Vagina (tissue), 2 donors: ENCODE results near the gene TTC34. TPM values are rescaled to one million over a fixed set of nuclear protein-coding genes. Genes with fewer than 3 reads are reported as not detected.

Experiments
- DNase-seq, 2 donors: peaks; one replicate each; pipeline ENCODE4 v3.0.0-alpha.2; 2017; ENCODE audit errors: extremely low spot score in 2 of 2
- H3K27ac ChIP-seq: fragments of 200-600 bp; sonication (generic); one replicate; pipeline ENCODE4 v1.5.1; 2019
- H3K27me3 ChIP-seq: fragments of 200-600 bp; sonication (generic); one replicate; pipeline ENCODE4 v1.5.1; 2019
- H3K36me3 ChIP-seq, 2 donors: fragments of 200-600 bp; sonication (generic); one replicate each; pipeline ENCODE4 v1.5.1; 2017 to 2019
- H3K4me1 ChIP-seq: fragments of 200-600 bp; sonication (generic); one replicate; pipeline ENCODE4 v1.5.1; 2019
- H3K4me3 ChIP-seq, 2 donors: fragments of 200-600 bp; sonication (generic); 1 replicate in 1 of 2; 2 replicates in 1 of 2; pipeline ENCODE4 v1.5.1; 2016 to 2019
- H3K9me3 ChIP-seq: fragments of 200-600 bp; sonication (generic); one replicate; pipeline ENCODE4 v1.5.1; 2019
- CTCF ChIP-seq, 3 experiments: fragments of 450-650 bp in 2 of 3; fragments of 200-600 bp in 1 of 3; sonication (generic) in 1 of 3; IDR thresholded peaks; one replicate each; pipeline ENCODE4 v1.5.1; 2017 to 2019; ENCODE audit warnings: antibody characterized with exemption in 3 of 3, mild to moderate bottlenecking in 2 of 3, moderate library complexity in 2 of 3
- POLR2A ChIP-seq, 2 donors: fragments of 450-650 bp; IDR thresholded peaks; one replicate each; pipeline ENCODE4 v1.6.1; 2017; ENCODE audit warnings: antibody characterized with exemption in 2 of 2, mild to moderate bottlenecking in 2 of 2, moderate library complexity in 2 of 2
- POLR2AphosphoS5 ChIP-seq, 2 donors: sonication (generic); formaldehyde crosslinking; IDR thresholded peaks; one replicate each; pipeline ENCODE4 v1.9.0; 2017; ENCODE audit warnings: antibody characterized with exemption in 2 of 2, mild to moderate bottlenecking in 2 of 2, low read depth in 1 of 2; ENCODE audit not compliant: insufficient read depth in 1 of 2
- intact Hi-C: fragments of 100-400 bp; cut with DNase I; formaldehyde crosslinking; loops from one replicate; pipeline ENCODE4 v1.15.1; 2023
- total RNA-seq: library from RNA; depleted of rRNA; stranded (reverse); fragments of >200 nt; gene quantifications from one replicate; pipeline ENCODE4 v1.2.3, GENCODE V29; 2016

The TTC34 gene
- total RNA-seq, 1 donor from 2014 or later, result under 0.01 TPM

GRCh38 chr1:2804628-2805351 is 3.3 kb upstream of the TTC34 start:
- H3K36me3 ChIP-seq, result no peaks in the 10 kb centered on the region
- no peak overlapping the region for H3K27ac ChIP-seq
- intact Hi-C loops, result loop anchor here (10.0 kb wide), 1 partner anchor 390 kb away; the partner anchor contains the start of gene PEX10
- H3K4me1 ChIP-seq, result no peaks in the 10 kb centered on the region
- no peak overlapping the region for H3K4me3 ChIP-seq
- H3K9me3 ChIP-seq, result no peaks in the 10 kb centered on the region
- no peak for DNase-seq
- TF ChIP-seq CTCF (IDR thresholded peaks at IDR 0.05), result no peak
- no peak for TF ChIP-seq POLR2A (IDR thresholded peaks at IDR 0.05)
- TF ChIP-seq POLR2AphosphoS5 (IDR thresholded peaks at IDR 0.05; ENCODE audit: insufficient read depth in 1 of 2, low read depth in 1 of 2), result no peak
- no peaks in the 10 kb centered on the region for H3K27me3 ChIP-seq

DNA sequence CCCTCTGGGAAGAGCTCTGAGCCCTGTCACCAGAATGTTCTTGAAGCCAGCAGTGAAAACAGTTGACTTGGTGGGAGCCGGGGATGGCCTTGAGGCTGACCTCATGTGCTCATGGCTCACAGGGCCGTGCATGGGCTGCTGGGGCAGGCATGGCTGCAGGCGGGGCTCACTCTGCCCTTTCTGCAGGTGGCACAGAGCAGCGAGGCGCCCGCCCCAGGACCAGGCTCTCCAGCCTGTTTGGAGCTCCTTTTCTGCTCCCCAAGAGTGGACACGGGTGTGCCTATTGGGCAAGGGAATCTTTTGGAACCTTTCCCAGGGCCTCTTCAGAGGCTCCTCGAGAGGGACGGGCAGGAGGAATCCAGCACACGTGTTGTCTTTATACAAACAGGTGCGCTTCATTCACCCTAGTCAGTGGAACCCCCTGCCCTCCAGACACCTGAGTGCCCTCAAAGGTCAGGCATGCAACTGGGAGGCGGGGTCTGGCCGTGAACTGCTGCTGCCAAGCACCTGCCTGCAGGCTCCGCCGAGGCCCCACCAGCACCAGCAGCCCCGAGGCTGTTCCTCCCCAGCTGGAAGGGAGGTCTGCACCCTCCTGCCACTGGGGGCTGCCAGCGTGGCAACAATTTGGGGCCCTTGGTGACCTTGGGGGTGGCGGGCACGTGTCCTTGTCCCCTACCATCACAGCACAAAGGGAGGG is 2.6 kb upstream of the TTC34 start:
- intact Hi-C loops, result loop anchor here (10.0 kb wide), 1 partner anchor 389 kb away; the partner anchor contains the start of gene PEX10
- no peak for TF ChIP-seq POLR2A (IDR thresholded peaks at IDR 0.05)
- no peak for TF ChIP-seq CTCF (IDR thresholded peaks at IDR 0.05)
- no peak for TF ChIP-seq POLR2AphosphoS5 (IDR thresholded peaks at IDR 0.05; ENCODE audit: insufficient read depth in 1 of 2, low read depth in 1 of 2)
- H3K27ac ChIP-seq, result no peak overlapping the region
- no peaks in the 10 kb centered on the region for H3K4me1 ChIP-seq
- no peak for DNase-seq
- no peak overlapping the region for H3K4me3 ChIP-seq
- no peaks in the 10 kb centered on the region for H3K9me3 ChIP-seq
- H3K36me3 ChIP-seq, result no peaks in the 10 kb centered on the region
- H3K27me3 ChIP-seq, result no peaks in the 10 kb centered on the region

DNA sequence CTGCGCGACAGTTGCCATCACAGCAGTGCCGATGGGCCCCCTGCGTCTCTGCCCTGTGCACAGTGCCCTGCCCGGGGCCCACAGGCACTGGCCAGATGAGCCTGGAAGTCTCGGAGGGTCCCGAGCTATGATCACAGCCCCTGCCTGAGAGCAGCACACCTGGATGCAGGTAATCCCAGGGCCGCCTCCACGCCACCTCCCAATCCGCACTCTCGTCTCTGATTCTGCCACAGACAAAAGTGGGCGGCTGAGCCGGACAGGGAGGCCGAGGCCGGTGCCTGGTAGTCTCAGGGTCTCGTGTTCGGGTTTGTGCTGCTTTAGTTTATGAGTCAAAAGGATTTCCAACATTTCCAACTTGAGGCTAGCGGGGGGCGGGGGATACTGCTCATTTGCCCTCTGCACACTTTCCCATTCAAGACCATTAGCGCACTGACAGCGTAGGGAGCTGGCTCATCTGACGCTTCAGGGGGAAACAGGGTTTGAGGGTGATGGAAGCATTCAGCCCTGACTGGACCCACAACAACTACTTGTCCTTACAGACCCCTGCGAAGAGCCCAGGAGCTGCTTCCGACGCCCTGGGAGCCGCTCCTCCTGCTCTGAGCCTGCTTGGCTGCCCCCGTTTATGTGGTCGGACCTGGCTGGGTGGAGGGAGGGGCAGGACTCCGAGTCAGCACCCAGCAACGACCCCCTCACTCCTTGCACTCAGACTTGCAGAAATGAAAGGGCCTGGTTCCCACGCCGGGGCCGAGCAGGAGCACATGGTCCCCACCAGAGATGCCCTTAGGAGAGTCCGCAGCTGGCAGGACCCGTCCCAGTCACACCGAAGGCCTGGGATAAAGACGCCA is 1.8 kb upstream of the TTC34 start:
- Histone ChIP-seq H3K9me3 (no peaks in the 10 kb centered on the region), H3K27ac (no peak overlapping the region), H3K36me3 (no peaks in the 10 kb centered on the region), H3K27me3 (no peaks in the 10 kb centered on the region), H3K4me3 (no peak overlapping the region), H3K4me1 (no peaks in the 10 kb centered on the region)
- TF ChIP-seq POLR2AphosphoS5 (IDR thresholded peaks at IDR 0.05; ENCODE audit: insufficient read depth in 1 of 2, low read depth in 1 of 2), result no peak
- TF ChIP-seq POLR2A (IDR thresholded peaks at IDR 0.05), result no peak
- TF ChIP-seq CTCF (IDR thresholded peaks at IDR 0.05), result no peak
- intact Hi-C loops, result loop anchor here (10.0 kb wide), 1 partner anchor 389 kb away; the partner anchor contains the start of gene PEX10
- no peak for DNase-seq

GRCh38 chr1:2802421-2802961 is 998 bp upstream of the TTC34 start:
- no peaks in the 10 kb centered on the region for H3K27me3 ChIP-seq
- no peak for DNase-seq

More at GRCh38 chr1:2802421-2802961, 998 bp upstream of the TTC34 start:
- H3K27ac ChIP-seq, result no peak overlapping the region
- TF ChIP-seq CTCF (IDR thresholded peaks at IDR 0.05) (no peak), POLR2A (IDR thresholded peaks at IDR 0.05) (no peak), POLR2AphosphoS5 (IDR thresholded peaks at IDR 0.05; ENCODE audit: insufficient read depth in 1 of 2, low read depth in 1 of 2) (no peak)
- H3K4me3 ChIP-seq, result no peak overlapping the region
- H3K9me3 ChIP-seq, result no peaks in the 10 kb centered on the region
- intact Hi-C loops, result loop anchor here (10.0 kb wide), 1 partner anchor 388 kb away; the partner anchor contains the start of gene PEX10
- no peaks in the 10 kb centered on the region for H3K36me3 ChIP-seq
- no peaks in the 10 kb centered on the region for H3K4me1 ChIP-seq
